Esophagus muscularis mucosa (tissue), 4 donors: Measurements from ENCODE around the gene RAB11FIP5. TPM values are rescaled to one million over a fixed set of nuclear protein-coding genes. Genes with fewer than 3 reads are reported as not detected.
A peak's percentile ranks its signal among the peaks of the same experiment; 100 is the strongest.

ENCODE experiments used
- DNase-seq: peaks from one replicate; pipeline ENCODE4 v3.0.0-alpha.2; 2017; ENCODE audit errors: extremely low spot score
- H3K27ac ChIP-seq, 4 donors: fragments of 200-600 bp; sonication (generic); replicated peaks in 1 of 4; 1 replicate in 3 of 4; 2 replicates in 1 of 4; pipeline ENCODE4 v1.5.1; 2016 to 2019; ENCODE audit warnings: mild to moderate bottlenecking in 1 of 4
- H3K27me3 ChIP-seq, 4 donors: fragments of 200-600 bp; sonication (generic); one replicate each; pipeline versions ENCODE4 v1.5.1 to v1.6.0; 2016 to 2019
- H3K36me3 ChIP-seq, 4 donors: fragments of 200-600 bp; sonication (generic); one replicate each; pipeline ENCODE4 v1.5.1; 2016 to 2019
- H3K4me1 ChIP-seq, 4 donors: fragments of 200-600 bp; sonication (generic); one replicate each; pipeline ENCODE4 v1.5.1; 2016 to 2019
- H3K4me3 ChIP-seq, 4 donors: fragments of 200-600 bp; sonication (generic); 1 replicate in 2 of 4; 2 replicates in 2 of 4; pipeline ENCODE4 v1.5.1; 2016 to 2019; ENCODE audit warnings: mild to moderate bottlenecking in 4 of 4, moderate library complexity in 1 of 4
- H3K9me3 ChIP-seq, 4 donors: fragments of 200-600 bp; sonication (generic); 1 replicate in 3 of 4; 2 replicates in 1 of 4; pipeline ENCODE4 v1.5.1; 2016 to 2019
- EP300 ChIP-seq: sonication (generic); formaldehyde crosslinking; IDR thresholded peaks from one replicate; pipeline ENCODE4 v1.6.1; 2017; ENCODE audit warnings: antibody characterized with exemption
- POLR2A ChIP-seq: fragments of 450-650 bp; IDR thresholded peaks from one replicate; pipeline ENCODE4 v1.6.1; 2017; ENCODE audit warnings: antibody characterized with exemption, moderate library complexity, mild to moderate bottlenecking, low read depth
- POLR2AphosphoS5 ChIP-seq, 2 donors: sonication (generic); formaldehyde crosslinking; IDR thresholded peaks; one replicate each; pipeline ENCODE4 v1.6.1; 2017; ENCODE audit warnings: antibody characterized with exemption in 2 of 2
- WGBS: methylation state at CpG from one replicate; pipeline ENCODE4 v1.1.5; 2018; 5-methylcytosine and 5-hydroxymethylcytosine counted together
- intact Hi-C: fragments of 100-400 bp; cut with DNase I; formaldehyde crosslinking; loops from one replicate; pipeline ENCODE4 v1.15.1; 2023
- total RNA-seq, 4 donors: library from RNA; depleted of rRNA; stranded (reverse); fragments of >200 nt; gene quantifications; one replicate each; pipeline versions ENCODE4 v1.1.0 to v1.2.1, GENCODE V29; 2016
- TF ChIP-seq, protein P1 (sequence below), 3 experiments: fragments of 200-600 bp in 2 of 3; fragments of 450-650 bp in 1 of 3; sonication (generic) in 2 of 3; IDR thresholded peaks; one replicate each; pipeline ENCODE4 v1.5.1; 2017 to 2019; ENCODE audit warnings: antibody characterized with exemption in 3 of 3, mild to moderate bottlenecking in 2 of 3, moderate library complexity in 1 of 3

RAB11FIP5 gene
- total RNA-seq, 4 donors from 2014 or later = 17.0 to 46.4 (median 38.4) TPM

DNA sequence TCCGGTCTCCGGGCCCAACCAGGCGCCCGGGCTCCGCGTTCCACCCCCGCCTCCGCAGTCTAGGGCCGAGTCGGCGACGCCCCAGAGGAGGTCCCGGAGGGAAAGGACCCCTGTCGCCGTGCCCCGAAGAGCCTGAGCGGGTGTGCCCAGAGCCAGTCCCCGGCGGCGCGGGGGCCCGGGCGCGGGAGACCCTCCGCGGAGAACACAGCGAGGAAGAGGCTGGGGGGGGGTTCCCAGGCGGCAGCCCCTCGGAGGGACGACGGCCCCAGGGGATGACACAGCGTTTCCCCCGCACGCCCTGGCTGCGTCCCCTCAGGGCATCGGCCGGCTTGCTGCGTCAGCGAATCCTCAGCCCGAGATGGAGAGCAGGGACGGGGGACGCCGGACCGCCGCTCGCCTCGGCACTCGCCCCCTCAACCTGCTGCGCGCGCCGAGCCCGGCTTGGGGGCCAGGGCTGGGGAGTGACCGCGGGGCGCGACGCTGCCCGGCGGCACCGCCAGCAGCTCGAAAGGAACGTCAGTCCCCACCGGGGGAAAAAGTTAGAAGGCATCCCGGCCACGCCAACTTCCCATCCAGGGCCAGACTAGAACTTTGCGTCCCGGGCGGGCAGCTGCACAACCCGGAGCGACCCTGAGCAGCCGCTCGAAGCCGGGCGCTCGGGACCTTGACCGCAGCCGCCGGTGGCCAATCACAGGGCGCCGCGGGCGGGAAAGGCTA, 41.9 kb downstream of the RAB11FIP5 start:
- H3K4me1 ChIP-seq = peaks cover 34 to 45% (median 38%) of the 10 kb centered on the region in 4 donors
- TF ChIP-seq POLR2A = peak; percentile 62
- TF ChIP-seq POLR2AphosphoS5 (IDR thresholded peaks at IDR 0.05) = peak in 1 of 2 donors; percentile 63
- TF ChIP-seq, protein P1, sequence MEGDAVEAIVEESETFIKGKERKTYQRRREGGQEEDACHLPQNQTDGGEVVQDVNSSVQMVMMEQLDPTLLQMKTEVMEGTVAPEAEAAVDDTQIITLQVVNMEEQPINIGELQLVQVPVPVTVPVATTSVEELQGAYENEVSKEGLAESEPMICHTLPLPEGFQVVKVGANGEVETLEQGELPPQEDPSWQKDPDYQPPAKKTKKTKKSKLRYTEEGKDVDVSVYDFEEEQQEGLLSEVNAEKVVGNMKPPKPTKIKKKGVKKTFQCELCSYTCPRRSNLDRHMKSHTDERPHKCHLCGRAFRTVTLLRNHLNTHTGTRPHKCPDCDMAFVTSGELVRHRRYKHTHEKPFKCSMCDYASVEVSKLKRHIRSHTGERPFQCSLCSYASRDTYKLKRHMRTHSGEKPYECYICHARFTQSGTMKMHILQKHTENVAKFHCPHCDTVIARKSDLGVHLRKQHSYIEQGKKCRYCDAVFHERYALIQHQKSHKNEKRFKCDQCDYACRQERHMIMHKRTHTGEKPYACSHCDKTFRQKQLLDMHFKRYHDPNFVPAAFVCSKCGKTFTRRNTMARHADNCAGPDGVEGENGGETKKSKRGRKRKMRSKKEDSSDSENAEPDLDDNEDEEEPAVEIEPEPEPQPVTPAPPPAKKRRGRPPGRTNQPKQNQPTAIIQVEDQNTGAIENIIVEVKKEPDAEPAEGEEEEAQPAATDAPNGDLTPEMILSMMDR (IDR thresholded peaks at IDR 0.05) = no peak
- TF ChIP-seq EP300 = no peak
- no peak for DNase-seq
- peaks cover 0 to 23% (median 16%) of the 10 kb centered on the region in 4 donors for H3K36me3 ChIP-seq
- peak overlapping the region; percentile 83 to 97 (median 93) for H3K27ac ChIP-seq
- H3K4me3 ChIP-seq = peak overlapping the region; percentile 65 to 94 (median 82)
- 0% methylated on average over 3 of the region's 83 CpGs for WGBS
- no peaks in the 10 kb centered on the region for H3K9me3 ChIP-seq
- intact Hi-C loops = loop anchor here (2.0 to 10.0 kb wide), 3 partner anchors 42 to 176 kb away; partner anchors contain the start of gene RAB11FIP5
- H3K27me3 ChIP-seq = no peaks in the 10 kb centered on the region

DNA sequence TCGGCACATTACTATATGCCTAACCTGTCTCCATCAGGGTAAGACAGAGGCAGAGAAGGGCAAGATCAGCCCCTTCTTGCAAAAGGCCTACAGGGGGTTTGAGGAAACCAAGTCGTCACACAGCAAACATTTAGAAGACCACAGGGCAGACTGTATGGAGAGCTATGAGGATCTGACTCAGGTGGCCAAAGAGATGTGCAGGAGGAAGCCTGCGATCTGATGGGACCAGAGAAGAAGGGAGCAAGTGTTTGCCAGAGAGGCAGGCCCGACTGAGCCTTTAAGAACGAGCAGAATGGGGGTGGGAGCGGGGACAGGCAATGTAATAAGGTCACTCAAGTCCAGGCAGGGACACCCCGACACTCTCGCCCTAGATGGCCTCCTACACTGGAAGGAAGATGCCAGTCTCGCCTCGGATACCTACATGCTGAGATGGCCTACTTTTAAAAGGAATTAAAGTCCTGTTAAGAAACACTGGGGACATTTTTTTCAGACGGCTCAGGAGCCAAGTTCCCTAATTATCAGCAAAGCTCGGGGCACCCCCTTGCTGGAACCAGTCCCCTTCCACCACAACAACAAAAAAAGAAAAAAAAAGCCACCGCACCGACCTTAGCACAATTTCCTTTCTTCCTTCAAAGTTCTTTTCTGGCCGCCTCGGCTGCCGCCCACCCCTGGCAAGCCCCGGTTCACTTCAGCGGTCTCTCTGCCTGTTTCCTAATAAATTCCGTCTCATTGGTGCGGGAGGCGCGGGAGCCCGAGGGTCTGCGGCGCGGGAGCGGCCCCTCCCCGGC, 42.7 kb downstream of the RAB11FIP5 start:
- no peak for TF ChIP-seq POLR2AphosphoS5 (IDR thresholded peaks at IDR 0.05)
- Histone ChIP-seq H3K27ac (peak overlapping the region; percentile 83 to 97 (median 93)), H3K4me3 (peak overlapping the region; percentile 65 to 94 (median 82)), H3K36me3 (peaks cover 0 to 16% (median 9%) of the 10 kb centered on the region in 4 donors), H3K9me3 (no peaks in the 10 kb centered on the region), H3K27me3 (no peaks in the 10 kb centered on the region), H3K4me1 (peaks cover 29 to 39% (median 34%) of the 10 kb centered on the region in 4 donors)
- DNase-seq = no peak
- intact Hi-C loops = loop anchor here (2.0 to 10.0 kb wide), 3 partner anchors 43 to 175 kb away; partner anchors contain the start of gene RAB11FIP5
- 12% methylated on average over 29 of the region's 29 CpGs for WGBS

DNA sequence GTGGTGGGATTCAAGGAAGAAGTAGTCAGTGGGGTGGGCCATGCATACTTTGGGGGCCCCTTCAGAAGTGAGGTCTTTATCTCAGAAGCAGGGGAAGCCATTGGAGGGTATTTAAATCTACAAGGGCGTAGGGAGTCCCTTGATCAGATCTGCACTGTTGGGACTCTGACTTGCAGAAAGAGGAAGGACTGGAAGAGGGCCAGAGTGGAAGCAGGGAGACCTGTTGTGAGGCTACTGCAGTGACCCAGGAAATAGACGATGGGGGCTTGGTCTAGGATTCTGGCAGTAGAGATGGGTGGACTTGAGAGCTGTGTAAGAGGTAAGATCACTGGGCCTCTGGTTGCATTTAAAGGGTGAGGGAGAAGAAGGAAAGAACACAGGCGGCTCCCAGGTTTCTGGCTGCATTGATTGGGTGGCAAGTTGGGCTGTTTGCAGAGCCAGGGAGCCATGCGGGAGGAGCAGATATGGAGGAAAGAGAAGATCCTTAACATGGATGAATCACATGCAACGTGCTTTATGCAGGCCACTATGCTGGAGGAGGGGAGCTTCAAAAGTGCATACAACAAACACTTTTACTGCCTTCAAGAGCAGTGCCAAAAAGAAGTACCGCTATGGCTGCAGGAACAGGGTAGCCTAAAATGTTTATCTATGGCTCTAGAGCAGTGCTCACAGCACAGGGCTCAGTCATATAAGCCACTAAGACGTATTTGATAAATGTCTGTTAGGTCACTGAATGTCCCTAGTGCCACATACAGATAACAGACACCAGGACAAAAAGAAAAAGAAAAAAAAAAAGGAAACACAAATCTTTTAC, 43.5 kb downstream of the RAB11FIP5 start:
- Histone ChIP-seq H3K27me3 (no peaks in the 10 kb centered on the region), H3K4me1 (peaks cover 33 to 43% (median 38%) of the 10 kb centered on the region in 4 donors), H3K27ac (no peak overlapping the region), H3K4me3 (peak overlapping the region; percentile 65 to 94 (median 82)), H3K9me3 (no peaks in the 10 kb centered on the region), H3K36me3 (peaks cover 0 to 8% (median 1%) of the 10 kb centered on the region in 4 donors)
- no peak for DNase-seq
- TF ChIP-seq POLR2A = no peak
- TF ChIP-seq, protein P1 (IDR thresholded peaks at IDR 0.05) = no peak
- TF ChIP-seq POLR2AphosphoS5 (IDR thresholded peaks at IDR 0.05) = no peak
- WGBS = 76% methylated on average over 7 of the region's 7 CpGs
- intact Hi-C loops = no loop called here

DNA sequence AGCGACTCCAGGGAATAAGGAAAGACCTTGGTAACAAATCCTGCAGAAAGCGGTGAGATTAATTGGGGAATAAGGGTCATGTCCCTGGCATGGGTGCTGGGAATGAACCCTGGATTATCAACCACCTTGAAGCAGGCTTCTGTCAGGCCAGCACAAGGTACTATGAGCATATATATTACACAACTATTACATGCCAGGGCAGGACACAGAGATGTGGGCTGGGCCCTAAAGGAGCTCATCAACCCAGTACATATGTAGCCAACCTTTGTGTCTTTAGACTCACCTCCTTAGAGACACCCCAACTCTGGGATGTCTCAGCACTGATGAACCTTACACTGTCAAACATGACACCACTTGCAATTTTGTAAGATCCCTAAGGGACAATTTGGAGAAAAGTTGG, 44.6 kb downstream of the RAB11FIP5 start:
- intact Hi-C loops = no loop called here
- H3K9me3 ChIP-seq = no peaks in the 10 kb centered on the region
- H3K27ac ChIP-seq = no peak overlapping the region
- no peaks in the 10 kb centered on the region for H3K36me3 ChIP-seq
- H3K4me1 ChIP-seq = peaks cover 33 to 53% (median 47%) of the 10 kb centered on the region in 4 donors
- no peak overlapping the region for H3K4me3 ChIP-seq
- DNase-seq = no peak
- TF ChIP-seq POLR2AphosphoS5 (IDR thresholded peaks at IDR 0.05) (no peak), POLR2A (no peak), EP300 (no peak)
- TF ChIP-seq, protein P1 (IDR thresholded peaks at IDR 0.05) = no peak
- H3K27me3 ChIP-seq = no peaks in the 10 kb centered on the region
- WGBS = 96% methylated on average over 2 of the region's 2 CpGs
